ENCODE measurements around the gene SLC24A3.

GRCh38 chr20:19715986-19716385, 503.5 kb downstream of the SLC24A3 start:
- no peak for TF ChIP-seq EP300 (IDR thresholded peaks at IDR 0.05)
- no peak for TF ChIP-seq CTCF (IDR thresholded peaks at IDR 0.05)
- no peak for TF ChIP-seq POLR2A (IDR thresholded peaks at IDR 0.05)
